Loucy (cell line): ENCODE measurements around the gene TBC1D8.

ENCODE experiments used
- H2AFZ ChIP-seq: fragments of 200-600 bp; sonication (generic); 2 replicates; pipeline ENCODE4 v1.6.0; 2016; ENCODE audit warnings: antibody characterized with exemption, mild to moderate bottlenecking, low read length, moderate library complexity
- H3F3A ChIP-seq: fragments of 200-600 bp; 2 replicates; pipeline ENCODE4 v1.6.0; 2016; ENCODE audit warnings: antibody characterized with exemption, low read depth, mild to moderate bottlenecking
- H3K27me3 ChIP-seq: fragments of 200-600 bp; sonication (generic); 2 replicates; pipeline ENCODE4 v1.6.1; 2014; ENCODE audit warnings: low read length, mild to moderate bottlenecking; ENCODE audit not compliant: insufficient read depth, poor library complexity, severe bottlenecking
- H3K36me3 ChIP-seq: fragments of 200-600 bp; sonication (generic); 2 replicates; pipeline ENCODE4 v1.6.1; 2016; ENCODE audit warnings: low read length; ENCODE audit not compliant: insufficient read depth
- H3K4me1 ChIP-seq: fragments of 200-600 bp; sonication (generic); 2 replicates; pipeline ENCODE4 v1.5.1; 2014; ENCODE audit warnings: low read length, mild to moderate bottlenecking; ENCODE audit not compliant: insufficient read depth, poor library complexity, severe bottlenecking
- H3K4me2 ChIP-seq: fragments of 200-600 bp; sonication (generic); 2 replicates; pipeline ENCODE4 v1.6.0; 2014; ENCODE audit warnings: antibody characterized with exemption, low read length, low read depth, mild to moderate bottlenecking; ENCODE audit not compliant: poor library complexity, severe bottlenecking
- H3K4me3 ChIP-seq: fragments of 200-600 bp; sonication (generic); 2 replicates; pipeline ENCODE4 v1.5.1; 2014; ENCODE audit warnings: low read length, mild to moderate bottlenecking, mixed read lengths; ENCODE audit not compliant: poor library complexity, severe bottlenecking
- H3K79me2 ChIP-seq: fragments of 200-600 bp; sonication (generic); 2 replicates; pipeline ENCODE4 v1.6.1; 2014; ENCODE audit warnings: low read length; ENCODE audit not compliant: insufficient read depth
- H3K9ac ChIP-seq: fragments of 200-600 bp; sonication (generic); 2 replicates; pipeline ENCODE4 v1.6.0; 2014; ENCODE audit warnings: mild to moderate bottlenecking, low read depth, low read length, moderate library complexity; ENCODE audit not compliant: poor library complexity, severe bottlenecking
- H3K9me2 ChIP-seq: fragments of 200-600 bp; sonication (generic); replicated peaks from 2 replicates; pipeline ENCODE4 v1.6.1; 2016; ENCODE audit warnings: low read depth, low read length, mixed read lengths
- H3K9me3 ChIP-seq: fragments of 200-600 bp; sonication (generic); 2 replicates; pipeline ENCODE4 v1.6.1; 2014; ENCODE audit warnings: mild to moderate bottlenecking, antibody characterized with exemption, low read length, low read depth; ENCODE audit not compliant: insufficient read depth
- H4K20me1 ChIP-seq: fragments of 200-600 bp; sonication (generic); 2 replicates; pipeline ENCODE4 v1.6.0; 2014; ENCODE audit warnings: antibody characterized with exemption, low read length, mild to moderate bottlenecking; ENCODE audit not compliant: insufficient read depth, poor library complexity, severe bottlenecking
- EZH2phosphoT487 ChIP-seq: fragments of 200-600 bp; IDR thresholded peaks from 2 replicates; pipeline ENCODE4 v1.6.1; 2018; ENCODE audit warnings: antibody characterized with exemption, mild to moderate bottlenecking, moderate library complexity, borderline replicate concordance
- TF ChIP-seq, protein P1 (sequence below): fragments of 200-600 bp; sonication (generic); conservative IDR thresholded peaks from 2 replicates; pipeline ENCODE4 v1.5.1; 2014; ENCODE audit warnings: mild to moderate bottlenecking, antibody characterized with exemption, low read length

The TBC1D8 gene

DNA sequence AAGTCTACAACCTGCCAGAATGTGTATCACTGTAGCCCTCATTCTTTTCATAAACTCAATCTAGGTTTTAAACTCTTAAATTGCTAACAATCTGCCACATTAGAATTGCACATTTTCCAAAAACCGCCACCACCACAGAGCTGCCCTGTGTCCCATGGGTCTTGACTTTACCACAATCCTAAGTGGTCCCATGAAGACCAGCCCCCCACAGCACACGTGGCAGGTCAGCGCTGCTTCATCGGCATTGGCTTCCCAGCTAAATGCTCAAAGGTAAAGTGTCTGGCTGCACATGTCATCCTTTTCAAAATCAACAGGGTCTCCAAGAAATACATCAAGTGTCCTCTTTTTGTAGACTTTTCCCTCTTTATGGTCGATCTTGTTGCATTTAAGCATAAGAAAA is 2.4 kb downstream of the TBC1D8 start:
- TF ChIP-seq, protein P1, sequence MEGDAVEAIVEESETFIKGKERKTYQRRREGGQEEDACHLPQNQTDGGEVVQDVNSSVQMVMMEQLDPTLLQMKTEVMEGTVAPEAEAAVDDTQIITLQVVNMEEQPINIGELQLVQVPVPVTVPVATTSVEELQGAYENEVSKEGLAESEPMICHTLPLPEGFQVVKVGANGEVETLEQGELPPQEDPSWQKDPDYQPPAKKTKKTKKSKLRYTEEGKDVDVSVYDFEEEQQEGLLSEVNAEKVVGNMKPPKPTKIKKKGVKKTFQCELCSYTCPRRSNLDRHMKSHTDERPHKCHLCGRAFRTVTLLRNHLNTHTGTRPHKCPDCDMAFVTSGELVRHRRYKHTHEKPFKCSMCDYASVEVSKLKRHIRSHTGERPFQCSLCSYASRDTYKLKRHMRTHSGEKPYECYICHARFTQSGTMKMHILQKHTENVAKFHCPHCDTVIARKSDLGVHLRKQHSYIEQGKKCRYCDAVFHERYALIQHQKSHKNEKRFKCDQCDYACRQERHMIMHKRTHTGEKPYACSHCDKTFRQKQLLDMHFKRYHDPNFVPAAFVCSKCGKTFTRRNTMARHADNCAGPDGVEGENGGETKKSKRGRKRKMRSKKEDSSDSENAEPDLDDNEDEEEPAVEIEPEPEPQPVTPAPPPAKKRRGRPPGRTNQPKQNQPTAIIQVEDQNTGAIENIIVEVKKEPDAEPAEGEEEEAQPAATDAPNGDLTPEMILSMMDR, result no peak
- no peak for TF ChIP-seq EZH2phosphoT487
- Histone ChIP-seq H3K4me1 (peaks cover 13% of the 10 kb centered on the region), H2AFZ (no peak overlapping the region), H3K79me2 (no peaks in the 10 kb centered on the region), H4K20me1 (no peaks in the 10 kb centered on the region), H3K27me3 (peaks cover 35% of the 10 kb centered on the region), H3K36me3 (no peaks in the 10 kb centered on the region), H3K4me2 (no peak overlapping the region), H3K9ac (no peak overlapping the region), H3K9me2 (no peaks in the 10 kb centered on the region), H3K4me3 (no peak overlapping the region), H3F3A (no peaks in the 10 kb centered on the region), H3K9me3 (no peaks in the 10 kb centered on the region)

DNA sequence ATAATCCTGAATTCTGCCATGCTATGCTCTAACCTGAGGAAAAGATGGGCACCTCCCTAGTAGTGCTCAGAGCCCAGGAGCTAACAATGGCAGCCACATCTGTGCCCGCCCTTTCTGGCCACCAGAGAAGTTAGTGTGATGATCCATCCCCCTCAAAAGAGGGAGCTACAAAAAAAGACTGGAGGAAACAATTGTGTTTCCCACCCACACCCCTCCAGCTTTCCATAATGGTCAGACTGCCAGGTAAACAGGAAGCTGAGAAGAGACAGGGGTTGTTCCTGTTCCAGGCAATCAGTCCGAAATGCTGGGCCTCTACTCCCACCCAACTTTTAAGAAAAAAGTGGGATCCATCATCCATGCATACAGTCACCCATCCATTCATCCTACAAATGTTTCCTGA is 3.2 kb downstream of the TBC1D8 start:
- no peak for TF ChIP-seq EZH2phosphoT487
- Histone ChIP-seq H3K9me2 (no peaks in the 10 kb centered on the region), H3K4me2 (no peak overlapping the region), H3K36me3 (no peaks in the 10 kb centered on the region), H3F3A (no peaks in the 10 kb centered on the region), H3K4me3 (no peak overlapping the region), H3K9ac (no peak overlapping the region), H2AFZ (no peak overlapping the region), H3K4me1 (peaks cover 13% of the 10 kb centered on the region), H4K20me1 (no peaks in the 10 kb centered on the region), H3K79me2 (no peaks in the 10 kb centered on the region), H3K27me3 (peaks cover 35% of the 10 kb centered on the region), H3K9me3 (no peaks in the 10 kb centered on the region)

DNA sequence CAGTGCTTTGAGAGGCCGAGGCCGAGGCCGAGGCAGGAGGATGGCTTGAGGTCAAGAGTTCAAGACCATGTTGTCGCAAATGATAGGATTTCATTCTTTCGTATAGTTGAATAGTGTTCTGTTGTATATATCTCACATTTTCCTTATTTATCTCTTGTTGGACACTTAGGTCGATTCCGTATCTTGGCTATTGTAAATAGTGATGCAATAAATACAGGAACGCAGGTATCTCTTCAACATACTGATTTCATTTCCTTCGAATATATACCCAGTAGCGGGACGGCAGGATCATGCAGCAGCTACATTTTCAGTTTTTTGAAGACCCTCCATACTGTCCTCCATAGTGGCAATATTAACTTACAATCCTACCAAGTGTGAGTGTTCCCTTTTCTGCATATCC is 4.1 kb downstream of the TBC1D8 start:
- Histone ChIP-seq H3K4me1 (peaks cover 5% of the 10 kb centered on the region), H3F3A (no peaks in the 10 kb centered on the region), H3K9ac (no peak overlapping the region), H3K27me3 (peaks cover 35% of the 10 kb centered on the region), H3K79me2 (no peaks in the 10 kb centered on the region), H4K20me1 (no peaks in the 10 kb centered on the region), H3K4me3 (no peak overlapping the region), H3K36me3 (no peaks in the 10 kb centered on the region), H3K9me2 (no peaks in the 10 kb centered on the region), H2AFZ (no peak overlapping the region), H3K9me3 (no peaks in the 10 kb centered on the region), H3K4me2 (no peak overlapping the region)
- TF ChIP-seq, protein P1, result no peak
- no peak for TF ChIP-seq EZH2phosphoT487

DNA sequence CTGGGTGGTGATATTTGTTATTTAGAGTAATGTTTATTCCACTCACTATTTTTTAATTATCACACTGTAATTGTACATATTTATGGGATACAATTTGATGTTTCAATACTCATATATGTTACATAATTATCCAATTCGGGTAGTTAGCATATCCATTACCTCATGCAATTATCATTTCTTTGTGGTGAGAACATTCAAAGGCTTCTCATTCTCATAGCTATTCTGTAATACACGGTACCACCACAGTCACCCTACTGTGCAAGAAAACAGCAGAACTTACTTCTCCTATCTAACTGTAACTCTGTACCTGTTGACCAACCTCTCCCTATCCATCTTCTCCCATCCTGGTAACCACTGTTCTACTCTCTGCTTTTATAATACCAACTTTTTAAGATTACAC is 4.6 kb downstream of the TBC1D8 start:
- no peak overlapping the region for H3K4me3 ChIP-seq
- H4K20me1 ChIP-seq, result no peaks in the 10 kb centered on the region
- no peaks in the 10 kb centered on the region for H3K36me3 ChIP-seq
- H3K9ac ChIP-seq, result no peak overlapping the region
- H3K4me1 ChIP-seq, result peaks cover under 1% of the 10 kb centered on the region
- H3K9me3 ChIP-seq, result no peaks in the 10 kb centered on the region
- no peak overlapping the region for H3K4me2 ChIP-seq
- H2AFZ ChIP-seq, result no peak overlapping the region
- no peaks in the 10 kb centered on the region for H3F3A ChIP-seq
- TF ChIP-seq, protein P1, result no peak
- no peak for TF ChIP-seq EZH2phosphoT487
- no peaks in the 10 kb centered on the region for H3K9me2 ChIP-seq
- no peaks in the 10 kb centered on the region for H3K79me2 ChIP-seq
- H3K27me3 ChIP-seq, result peaks cover 35% of the 10 kb centered on the region
